Upper lobe of left lung (tissue), 6 donors: Measurements from ENCODE around the gene SLX4IP. TPM values are rescaled to one million over a fixed set of nuclear protein-coding genes. Genes with fewer than 3 reads are reported as not detected.

Experiments
- ATAC-seq, 2 donors: fragments of 200-7000 bp; cut with Tn5 transposase; one replicate each; pipeline ENCODE4 v1.9.1; 2022; ENCODE audit warnings: mild to moderate bottlenecking in 2 of 2, moderate library complexity in 2 of 2; ENCODE audit not compliant: low FRiP score in 2 of 2
- DNase-seq, 2 donors: peaks; one replicate each; pipeline ENCODE4 v3.0.0-alpha.2; 2019 to 2020
- H3K27ac ChIP-seq, 4 donors: fragments of 200-600 bp; sonication (generic); one replicate each; pipeline ENCODE4 v1.5.1; 2016 to 2019
- H3K27me3 ChIP-seq, 4 donors: fragments of 200-600 bp; sonication (generic); one replicate each; pipeline ENCODE4 v1.5.1; 2017 to 2019
- H3K36me3 ChIP-seq, 4 donors: fragments of 200-600 bp; sonication (generic); one replicate each; pipeline ENCODE4 v1.5.1; 2016 to 2019
- H3K4me1 ChIP-seq, 4 donors: fragments of 200-600 bp; sonication (generic); one replicate each; pipeline ENCODE4 v1.5.1; 2018 to 2019
- H3K4me3 ChIP-seq, 4 donors: fragments of 200-600 bp; sonication (generic); one replicate each; pipeline ENCODE4 v1.5.1; 2017 to 2019; ENCODE audit warnings: mild to moderate bottlenecking in 2 of 4, moderate library complexity in 1 of 4
- H3K9me3 ChIP-seq, 4 donors: fragments of 200-600 bp; sonication (generic); one replicate each; pipeline ENCODE4 v1.5.1; 2018 to 2019
- EP300 ChIP-seq, 4 donors: sonication (generic); formaldehyde crosslinking; IDR thresholded peaks; one replicate each; pipeline ENCODE4 v1.5.1; 2017; ENCODE audit warnings: antibody characterized with exemption in 4 of 4, control low read depth in 2 of 4
- POLR2A ChIP-seq, 4 donors: fragments of 450-650 bp; IDR thresholded peaks; one replicate each; pipeline ENCODE4 v1.5.1; 2016 to 2017; ENCODE audit warnings: antibody characterized with exemption in 4 of 4, mild to moderate bottlenecking in 2 of 4
- POLR2AphosphoS5 ChIP-seq, 2 donors: sonication (generic); formaldehyde crosslinking; IDR thresholded peaks; one replicate each; pipeline ENCODE4 v1.5.1; 2017; ENCODE audit warnings: antibody characterized with exemption in 2 of 2
- WGBS, 2 donors: methylation state at CpG; one replicate each; pipeline ENCODE4 v1.1.5; 2017 to 2018; 5-methylcytosine and 5-hydroxymethylcytosine counted together
- total RNA-seq, 6 donors: library from RNA; depleted of rRNA in 4 of 6; stranded (reverse); fragments of >200 nt in 4 of 6; gene quantifications; one replicate each; pipeline versions ENCODE4 v1.1.0 to v1.2.1, GENCODE V29; 2016 to 2021
- TF ChIP-seq, protein P1 (sequence below), 6 experiments: fragments of 450-650 bp in 4 of 6; fragments of 200-600 bp in 2 of 6; sonication (generic) in 2 of 6; IDR thresholded peaks; one replicate each; pipeline ENCODE4 v1.5.1; 2016 to 2019; ENCODE audit warnings: antibody characterized with exemption in 6 of 6
- donor health status: DM: no; HTN: no; CAD: no; lungs with moderate emphysema.
- donor health status: DM: no; HTN: yes; CAD: no; lungs with severe emphysema.

The SLX4IP gene
- total RNA-seq, 6 donors from 2014 or later, result 3.2 to 6.0 (median 4.5) TPM

GRCh38 chr20:10511509-10512251 lies 76.6 kb downstream of the SLX4IP start:
- Histone ChIP-seq H3K4me3 (no peak overlapping the region), H3K4me1 (peaks cover 18 to 38% (median 30%) of the 10 kb centered on the region in 4 donors), H3K27me3 (no peaks in the 10 kb centered on the region), H3K9me3 (no peaks in the 10 kb centered on the region), H3K36me3 (no peaks in the 10 kb centered on the region), H3K27ac (peak overlapping the region; percentile 17 to 72 (median 56))
- peak; percentile 90 to 96 for ATAC-seq
- 13% methylated on average over 5 of the region's 5 CpGs for WGBS, 2 donors
- peak in 2 of 4 donors; percentile 50 to 96 for TF ChIP-seq EP300 (IDR thresholded peaks at IDR 0.05)
- TF ChIP-seq POLR2AphosphoS5 (IDR thresholded peaks at IDR 0.05), result peak; percentile 78 to 87
- peak in 1 of 4 donors; percentile 26 for TF ChIP-seq POLR2A (IDR thresholded peaks at IDR 0.05)
- TF ChIP-seq, protein P1, sequence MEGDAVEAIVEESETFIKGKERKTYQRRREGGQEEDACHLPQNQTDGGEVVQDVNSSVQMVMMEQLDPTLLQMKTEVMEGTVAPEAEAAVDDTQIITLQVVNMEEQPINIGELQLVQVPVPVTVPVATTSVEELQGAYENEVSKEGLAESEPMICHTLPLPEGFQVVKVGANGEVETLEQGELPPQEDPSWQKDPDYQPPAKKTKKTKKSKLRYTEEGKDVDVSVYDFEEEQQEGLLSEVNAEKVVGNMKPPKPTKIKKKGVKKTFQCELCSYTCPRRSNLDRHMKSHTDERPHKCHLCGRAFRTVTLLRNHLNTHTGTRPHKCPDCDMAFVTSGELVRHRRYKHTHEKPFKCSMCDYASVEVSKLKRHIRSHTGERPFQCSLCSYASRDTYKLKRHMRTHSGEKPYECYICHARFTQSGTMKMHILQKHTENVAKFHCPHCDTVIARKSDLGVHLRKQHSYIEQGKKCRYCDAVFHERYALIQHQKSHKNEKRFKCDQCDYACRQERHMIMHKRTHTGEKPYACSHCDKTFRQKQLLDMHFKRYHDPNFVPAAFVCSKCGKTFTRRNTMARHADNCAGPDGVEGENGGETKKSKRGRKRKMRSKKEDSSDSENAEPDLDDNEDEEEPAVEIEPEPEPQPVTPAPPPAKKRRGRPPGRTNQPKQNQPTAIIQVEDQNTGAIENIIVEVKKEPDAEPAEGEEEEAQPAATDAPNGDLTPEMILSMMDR (IDR thresholded peaks at IDR 0.05), result no peak
- DNase-seq, result peak in 1 of 2 donors; percentile 97

- Histone ChIP-seq H3K4me3 (no peak overlapping the region), H3K27me3 (no peaks in the 10 kb centered on the region), H3K27ac (peak overlapping the region in 2 of 4 donors; percentile 31 to 50), H3K9me3 (no peaks in the 10 kb centered on the region), H3K36me3 (no peaks in the 10 kb centered on the region), H3K4me1 (peaks cover 14 to 31% (median 27%) of the 10 kb centered on the region in 4 donors)
- TF ChIP-seq, protein P1 (IDR thresholded peaks at IDR 0.05), result no peak
- TF ChIP-seq POLR2AphosphoS5 (IDR thresholded peaks at IDR 0.05) (no peak), EP300 (IDR thresholded peaks at IDR 0.05) (no peak), POLR2A (IDR thresholded peaks at IDR 0.05) (no peak)
- ATAC-seq (no peak), DNase-seq (no peak)
- 75 to 82% methylated on average over 2 of the region's 2 CpGs for WGBS, 2 donors
Measured at GRCh38 chr20:10513061-10513460, 78.0 kb downstream of the SLX4IP start.

DNA sequence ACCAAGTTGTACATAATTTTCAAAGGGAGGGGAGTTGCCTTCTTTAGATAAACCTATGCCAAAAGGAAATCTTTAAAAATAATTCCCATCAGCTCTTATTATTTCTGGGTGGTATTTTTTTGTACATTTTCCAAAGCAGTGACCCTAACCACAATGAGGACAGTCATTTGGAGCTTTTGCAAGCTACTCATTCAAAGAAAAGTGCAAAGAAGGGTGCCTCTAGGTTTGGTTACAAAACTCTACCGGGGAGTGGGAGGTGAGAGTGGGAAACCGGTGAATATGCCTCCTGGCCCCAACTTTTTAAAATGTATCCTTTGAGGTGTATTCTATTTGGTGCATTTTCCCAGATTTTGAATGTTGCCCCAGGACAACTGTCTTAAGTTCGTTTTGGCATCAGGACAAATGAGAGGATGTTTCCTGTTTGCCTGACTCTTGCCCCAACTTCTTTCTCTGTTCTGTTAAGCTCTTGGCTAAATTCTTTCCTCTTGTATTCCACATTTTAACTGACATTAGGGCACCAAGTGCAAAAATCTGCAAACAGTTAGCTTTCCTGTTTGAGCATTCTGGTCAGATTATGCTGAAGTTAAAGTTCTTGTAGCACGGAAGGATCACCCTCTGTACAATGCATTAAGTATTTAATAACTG lies 78.9 kb downstream of the SLX4IP start:
- H3K27me3 ChIP-seq, result no peaks in the 10 kb centered on the region
- 38 to 51% methylated on average over 4 of the region's 4 CpGs for WGBS, 2 donors
- H3K4me3 ChIP-seq, result no peak overlapping the region
- no peaks in the 10 kb centered on the region for H3K36me3 ChIP-seq
- TF ChIP-seq EP300 (IDR thresholded peaks at IDR 0.05) (no peak), POLR2AphosphoS5 (IDR thresholded peaks at IDR 0.05) (no peak), POLR2A (IDR thresholded peaks at IDR 0.05) (no peak)
- TF ChIP-seq, protein P1 (IDR thresholded peaks at IDR 0.05), result no peak
- peaks cover 14 to 26% (median 22%) of the 10 kb centered on the region in 4 donors for H3K4me1 ChIP-seq
- no peaks in the 10 kb centered on the region for H3K9me3 ChIP-seq
- DNase-seq, result no peak
- peak overlapping the region in 2 of 4 donors; percentile 31 to 50 for H3K27ac ChIP-seq
- ATAC-seq, result no peak

GRCh38 chr20:10516529-10516928 lies 81.4 kb downstream of the SLX4IP start:
- Histone ChIP-seq H3K4me1 (peaks cover 7 to 18% (median 16%) of the 10 kb centered on the region in 4 donors), H3K27me3 (no peaks in the 10 kb centered on the region), H3K4me3 (no peak overlapping the region), H3K27ac (no peak overlapping the region), H3K9me3 (no peaks in the 10 kb centered on the region), H3K36me3 (no peaks in the 10 kb centered on the region)
- 44% methylated on average over 2 of the region's 2 CpGs for WGBS, 2 donors
- no peak for DNase-seq
- no peak for ATAC-seq
- no peak for TF ChIP-seq POLR2A (IDR thresholded peaks at IDR 0.05)
- TF ChIP-seq POLR2AphosphoS5 (IDR thresholded peaks at IDR 0.05), result no peak
- TF ChIP-seq, protein P1 (IDR thresholded peaks at IDR 0.05), result no peak
- no peak for TF ChIP-seq EP300 (IDR thresholded peaks at IDR 0.05)
